CD4-positive, alpha-beta T cell treated with Interleukin-4 for 4 hours (primary cell): ENCODE data around the gene DNAAF2.
"Not testable (repeated sequence)": the region's sequence is repeated elsewhere in the genome, so short reads cannot be mapped to it uniquely, and the experiment has no call there.

Experiments used
- DNase-seq: peaks from one replicate; pipeline ENCODE4 v3.0.0-alpha.2; 2020

DNAAF2 gene

DNA sequence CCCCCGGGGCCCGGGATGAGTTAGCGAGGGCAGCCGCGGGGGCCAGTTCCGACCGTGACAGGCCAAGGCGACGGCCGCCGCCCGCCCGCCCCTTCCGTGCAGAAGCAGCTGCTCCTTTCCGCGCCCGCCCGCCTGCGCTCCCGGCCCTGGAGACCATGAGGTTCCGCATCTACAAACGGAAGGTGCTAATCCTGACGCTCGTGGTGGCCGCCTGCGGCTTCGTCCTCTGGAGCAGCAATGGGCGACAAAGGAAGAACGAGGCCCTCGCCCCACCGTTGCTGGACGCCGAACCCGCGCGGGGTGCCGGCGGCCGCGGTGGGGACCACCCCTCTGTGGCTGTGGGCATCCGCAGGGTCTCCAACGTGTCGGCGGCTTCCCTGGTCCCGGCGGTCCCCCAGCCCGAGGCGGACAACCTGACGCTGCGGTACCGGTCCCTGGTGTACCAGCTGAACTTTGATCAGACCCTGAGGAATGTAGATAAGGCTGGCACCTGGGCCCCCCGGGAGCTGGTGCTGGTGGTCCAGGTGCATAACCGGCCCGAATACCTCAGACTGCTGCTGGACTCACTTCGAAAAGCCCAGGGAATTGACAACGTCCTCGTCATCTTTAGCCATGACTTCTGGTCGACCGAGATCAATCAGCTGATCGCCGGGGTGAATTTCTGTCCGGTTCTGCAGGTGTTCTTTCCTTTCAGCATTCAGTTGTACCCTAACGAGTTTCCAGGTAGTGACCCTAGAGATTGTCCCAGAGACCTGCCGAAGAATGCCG is 13.7 kb downstream of the DNAAF2 start:
- DNase-seq: peak; percentile 53

DNA sequence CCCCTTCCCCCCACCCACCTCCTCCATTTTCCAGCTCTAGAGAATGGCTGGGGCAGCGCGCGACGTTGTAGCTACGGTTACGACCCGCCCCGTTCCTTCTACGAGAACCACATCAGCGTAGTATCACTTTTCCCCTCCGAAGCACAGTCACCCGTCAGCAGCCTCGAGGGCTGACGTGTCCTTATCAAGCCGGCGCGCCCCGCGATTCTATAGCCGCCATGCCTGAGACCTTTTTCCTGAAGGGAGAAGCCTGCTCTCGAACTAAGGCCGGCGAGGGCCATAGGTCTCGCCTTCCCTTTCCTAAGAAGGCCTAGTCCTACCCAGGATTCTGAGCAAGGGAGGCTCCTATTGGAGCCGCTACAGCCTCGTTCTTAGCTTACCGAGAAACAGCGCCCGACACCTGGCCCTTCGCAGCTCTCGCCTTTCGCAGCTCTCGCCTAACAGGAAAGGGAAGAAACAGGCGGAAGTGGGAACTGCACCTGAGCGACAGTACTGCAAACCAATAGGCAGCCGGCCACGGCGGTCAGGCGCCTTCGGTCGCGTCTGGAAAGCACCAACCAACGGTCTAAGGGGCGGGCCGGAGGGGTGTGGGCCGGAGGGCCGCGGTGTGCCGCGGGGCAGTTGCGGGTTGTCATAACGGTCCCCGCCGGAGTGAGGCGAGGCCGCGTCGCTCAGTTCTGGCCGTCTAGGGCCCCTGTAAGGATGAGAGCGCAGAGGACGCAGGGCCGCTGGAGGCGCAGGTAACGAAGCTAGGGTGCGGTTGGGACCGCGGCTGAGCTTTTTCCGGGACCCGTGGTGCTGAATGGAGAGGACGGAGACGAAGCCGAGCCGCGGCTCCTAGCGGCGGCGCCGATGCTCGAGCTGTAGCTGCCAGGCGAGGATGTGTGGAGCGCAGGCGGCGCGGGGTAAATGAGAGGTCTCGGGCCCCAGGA is 14.6 kb downstream of the DNAAF2 start, which contains the start of the genes MGAT2 and RPL36AL:
MGAT2 (plus strand) TSS at position 618 of the 932 bp plus-strand sequence. CDS start 470 bp downstream, outside the sequence.
RPL36AL (minus strand) TSS at position 445 of the 932 bp plus-strand sequence. CDS start 1,522 bp downstream, outside the sequence.
- DNase-seq: peak; percentile 98

GRCh38 chr14:49619730-49620129 is 15.3 kb downstream of the DNAAF2 start:
- no peak for DNase-seq

DNA sequence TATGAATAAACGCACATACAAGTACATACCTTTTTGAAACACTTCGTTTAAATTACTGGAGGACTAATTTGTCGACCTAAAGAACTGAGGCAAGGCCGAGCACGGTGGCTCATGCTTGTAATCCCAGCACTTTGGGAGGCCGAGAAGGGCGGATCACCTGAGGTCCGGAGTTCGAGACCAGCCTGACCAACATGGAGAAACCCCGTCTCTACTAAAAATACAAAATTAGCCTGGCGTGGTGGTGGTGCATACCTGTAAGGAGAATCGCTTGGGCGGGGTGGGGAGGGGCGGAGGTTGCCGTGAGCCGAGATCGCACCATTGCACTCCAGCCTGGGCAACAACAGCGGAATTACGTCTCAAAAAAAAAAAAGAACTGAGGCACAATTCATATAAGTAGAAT is 15.8 kb downstream of the DNAAF2 start:
- not testable (repeated sequence) for DNase-seq

DNA sequence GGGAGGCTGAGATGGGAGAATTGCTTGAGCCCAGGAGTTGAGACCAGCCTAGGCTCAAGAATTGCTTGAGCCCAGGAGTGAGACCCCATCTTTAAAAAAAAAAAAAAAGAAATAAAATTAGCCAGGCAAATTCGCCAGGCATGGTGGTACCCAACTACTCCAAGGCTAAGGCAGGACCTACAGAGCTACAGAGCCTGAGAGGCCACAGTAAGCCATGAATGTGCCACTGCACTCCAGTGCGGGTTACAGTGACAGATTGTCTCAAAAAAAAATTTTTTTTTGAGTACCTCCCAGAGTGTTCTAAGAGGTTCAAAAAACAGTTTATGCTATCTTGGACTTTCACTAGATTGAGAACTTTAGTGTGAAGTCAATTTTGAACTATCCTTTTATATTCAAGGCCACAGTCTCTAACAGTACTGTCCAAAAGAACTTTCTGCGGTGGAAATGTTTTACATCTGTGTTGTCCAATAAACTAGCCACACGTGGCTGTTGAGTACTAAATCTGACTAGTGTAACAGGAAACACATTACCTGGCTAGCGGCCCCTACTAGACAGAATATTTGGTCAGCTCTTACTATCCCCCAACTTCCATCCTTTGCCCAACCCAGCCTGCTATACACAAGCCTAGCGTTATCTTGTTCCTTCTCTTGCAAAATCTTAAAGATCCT is 17.1 kb downstream of the DNAAF2 start:
- no peak for DNase-seq

- no peak for DNase-seq
These were observed 19.3 kb downstream of the DNAAF2 start for GRCh38 chr14:49615776-49616175.

DNA sequence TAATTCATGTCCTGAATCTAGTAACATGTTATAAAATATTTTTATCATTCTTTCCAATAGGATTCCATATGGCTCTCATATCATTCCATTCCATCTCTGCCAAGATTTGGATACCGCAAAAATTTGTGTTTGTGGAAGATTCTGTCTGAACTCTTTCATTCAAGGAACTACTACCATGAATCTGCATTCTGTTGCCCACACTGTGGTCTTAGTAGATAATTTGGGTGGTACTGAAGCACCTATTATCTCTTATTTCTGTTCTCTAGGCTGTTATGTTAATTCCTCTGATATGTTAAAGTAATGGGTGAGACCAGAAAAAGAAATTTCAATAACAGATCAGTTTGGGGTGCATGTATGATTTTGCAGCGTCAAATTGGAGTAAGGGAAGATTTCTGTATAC is 20.8 kb downstream of the DNAAF2 start:
- no peak for DNase-seq

GRCh38 chr14:49612671-49613070 is 22.4 kb downstream of the DNAAF2 start:
- DNase-seq: no peak

GRCh38 chr14:49612251-49612650 is 22.8 kb downstream of the DNAAF2 start:
- DNase-seq: no peak

- no peak for DNase-seq
These were observed 27.5 kb downstream of the DNAAF2 start for GRCh38 chr14:49607583-49607982.

- DNase-seq: peak; percentile 85
These were observed 36.4 kb downstream of the DNAAF2 start, which contains the start of gene LRR1 for GRCh38 chr14:49598485-49599300. TSS of gene LRR1 (plus strand) at chr14:49598940. CDS start at chr14:49599021, 81 bp downstream.

- no peak for DNase-seq
These were observed 36.9 kb downstream of the DNAAF2 start for GRCh38 chr14:49598189-49598484.

DNA sequence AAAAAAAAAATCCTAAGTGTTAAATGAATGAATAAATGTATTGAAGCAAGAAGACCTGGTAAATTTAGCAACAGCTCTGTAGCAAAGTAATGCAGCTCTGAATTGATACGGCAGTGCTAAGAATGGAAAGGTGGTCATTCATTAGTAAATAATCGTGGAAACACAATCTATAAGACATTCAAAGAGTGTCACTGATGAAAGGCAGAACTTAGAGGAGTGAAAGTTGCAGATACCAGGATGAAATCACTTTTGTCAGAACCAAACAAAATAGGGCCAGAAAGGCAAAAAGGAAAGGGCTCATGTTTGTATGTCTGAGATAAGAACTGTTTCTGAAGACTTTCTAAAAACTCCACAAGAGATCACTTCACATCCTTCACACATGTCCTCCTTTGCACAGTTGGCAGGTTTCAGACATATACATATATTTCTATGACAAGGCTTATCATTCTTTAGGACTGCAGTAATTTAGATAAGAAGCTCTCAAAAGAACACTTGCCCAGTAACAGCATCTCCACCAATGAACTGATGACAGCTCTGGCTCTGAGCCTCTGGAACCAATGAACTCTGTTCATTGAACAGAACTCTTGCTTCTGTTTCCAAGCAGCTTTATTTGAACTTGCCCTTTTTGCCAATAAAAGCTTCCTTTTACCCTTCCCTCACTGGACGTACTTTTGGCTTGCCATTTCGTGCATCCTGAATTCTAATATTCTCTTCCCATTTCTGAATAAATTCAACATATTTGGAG is 40.5 kb downstream of the DNAAF2 start:
- no peak for DNase-seq

- DNase-seq: no peak
These were observed 42.0 kb downstream of the DNAAF2 start for GRCh38 chr14:49593016-49593415.

DNA sequence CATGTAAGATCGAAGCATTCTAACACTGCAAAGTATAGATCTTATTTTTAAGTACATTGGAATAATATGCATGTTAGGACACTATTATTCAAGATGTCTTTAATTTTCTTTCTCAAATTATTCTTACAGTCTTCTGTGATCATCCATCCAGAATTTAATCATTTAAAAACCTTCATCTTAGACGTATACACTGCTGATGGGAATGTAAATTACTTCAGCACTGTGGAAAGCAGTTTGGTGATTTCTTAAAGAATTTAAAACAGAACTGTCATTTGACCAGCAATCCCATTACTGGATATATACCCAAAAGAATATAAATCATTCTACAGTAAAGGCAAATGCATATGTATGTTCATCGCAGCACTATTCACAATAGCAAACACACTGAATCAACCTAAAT is 45.7 kb downstream of the DNAAF2 start:
- no peak for DNase-seq

DNA sequence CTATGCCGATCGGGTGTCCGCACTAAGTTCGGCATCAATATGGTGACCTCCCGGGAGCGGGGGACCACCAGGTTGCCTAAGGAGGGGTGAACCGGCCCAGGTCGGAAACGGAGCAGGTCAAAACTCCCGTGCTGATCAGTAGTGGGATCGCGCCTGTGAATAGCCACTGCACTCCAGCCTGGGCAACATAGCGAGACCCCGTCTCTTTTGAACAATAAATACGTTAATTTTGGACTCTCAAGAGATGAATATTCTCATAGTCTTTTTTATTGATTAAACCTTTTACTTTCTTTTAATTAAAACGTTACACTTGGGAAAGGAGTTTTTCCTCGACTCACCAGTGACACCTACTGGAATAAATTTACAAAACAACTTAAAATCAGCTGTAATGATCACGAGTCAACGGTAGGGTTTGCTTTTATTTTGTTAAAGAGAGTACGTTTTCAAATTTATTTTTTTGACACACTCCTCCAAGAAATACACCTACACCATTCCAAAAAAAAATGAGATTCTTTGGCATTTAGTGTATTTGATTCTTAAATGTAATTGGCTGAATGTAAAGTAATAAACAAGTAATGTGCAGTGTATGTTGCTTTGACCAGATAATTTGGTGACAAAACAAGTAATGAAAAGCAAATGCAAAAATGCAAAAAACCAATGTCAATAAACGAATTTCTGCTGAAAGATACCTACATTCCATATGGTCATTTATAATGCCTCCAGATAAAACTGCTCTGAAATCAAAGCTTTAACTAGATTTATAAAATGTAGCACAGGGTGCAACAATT is 48.2 kb downstream of the DNAAF2 start:
- peak; percentile 81 for DNase-seq

DNA sequence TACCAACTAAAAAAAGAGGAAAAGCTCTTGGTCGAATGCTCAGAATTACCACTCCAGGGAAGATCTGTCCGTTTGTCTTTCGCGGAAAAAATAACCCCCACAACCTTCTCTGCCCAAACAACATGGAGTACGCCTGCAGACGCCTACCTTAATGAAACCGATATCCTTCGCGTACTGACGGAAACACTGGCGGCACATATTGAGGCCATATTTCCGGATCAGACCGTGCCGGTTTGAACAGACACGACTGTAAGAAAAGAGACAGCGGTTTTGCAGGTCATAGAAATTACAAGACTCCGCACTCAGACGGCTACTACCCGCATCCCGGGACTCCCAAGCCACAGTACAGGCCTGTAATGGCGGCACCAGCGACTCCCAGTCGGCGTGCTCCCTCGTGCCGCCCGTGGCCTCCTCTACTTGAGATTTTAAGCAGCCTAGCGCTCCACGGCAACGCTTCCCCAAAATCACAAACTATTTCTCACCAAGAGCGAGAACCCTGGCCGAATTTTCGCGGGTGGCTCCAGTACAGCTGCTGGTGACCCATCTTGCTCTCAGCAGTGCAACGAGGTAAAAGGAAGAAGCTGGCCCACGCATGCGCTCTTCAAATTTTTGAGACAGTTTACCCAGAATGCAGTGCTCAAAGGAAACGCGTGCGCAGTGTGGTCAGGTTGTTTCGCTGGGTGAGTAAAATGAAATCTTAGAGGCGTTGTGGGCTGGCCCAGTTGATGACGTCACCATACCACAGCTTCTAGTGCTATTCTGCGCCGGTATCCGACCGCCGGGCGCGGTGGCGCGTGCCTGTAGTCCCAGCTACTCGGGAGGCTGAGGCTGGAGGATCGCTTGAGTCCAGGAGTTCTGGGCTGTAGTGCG is 49.0 kb downstream of the DNAAF2 start, which contains the start of gene RPS29:
RPS29 (minus strand) TSS at position 578 of the 870 bp plus-strand sequence; CDS start at position 544, 34 bp downstream.
- DNase-seq: peak; percentile 99

DNA sequence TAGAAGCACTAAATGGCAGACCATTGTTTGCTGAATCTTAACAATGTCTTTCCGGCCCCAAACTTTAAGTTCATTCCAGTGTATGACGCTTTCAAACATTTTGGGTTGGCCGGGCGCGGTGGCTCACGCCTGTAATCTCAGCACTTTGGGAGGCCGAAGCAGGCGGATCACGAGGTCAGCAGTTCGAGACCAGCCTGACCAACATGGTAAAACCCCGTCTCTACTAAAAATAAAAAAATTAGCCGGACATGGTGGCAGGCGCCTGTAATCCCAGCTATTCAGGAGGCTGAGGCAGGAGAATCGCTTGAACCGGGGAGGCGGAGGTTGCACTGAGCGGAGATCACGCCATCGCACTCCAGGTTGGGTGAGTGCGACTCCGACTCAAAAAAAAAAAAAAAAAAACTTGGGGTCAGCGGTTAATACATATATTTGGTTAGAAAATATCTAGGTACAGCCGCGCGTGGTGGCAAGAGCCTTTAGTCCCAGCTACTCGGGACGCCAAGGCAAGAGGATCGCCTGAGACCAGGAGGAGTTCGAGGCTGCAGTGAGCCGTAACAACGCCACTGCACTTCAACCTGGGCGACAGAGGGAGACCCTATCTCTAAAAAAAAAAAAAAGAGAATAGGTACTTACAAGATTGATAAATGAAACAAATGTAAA is 49.9 kb downstream of the DNAAF2 start:
- not testable (repeated sequence) for DNase-seq

- no peak for DNase-seq
These were observed 51.0 kb downstream of the DNAAF2 start for GRCh38 chr14:49584058-49584457.
